IPS-18a (cell line): Measurements from ENCODE around the gene RGR.

Source experiments
- H3K27ac ChIP-seq: one replicate; pipeline ENCODE4 v1.5.1; 2013; ENCODE audit warnings: low read length
- H3K27me3 ChIP-seq: one replicate; pipeline ENCODE4 v1.6.1; 2013; ENCODE audit warnings: mild to moderate bottlenecking, low read length; ENCODE audit not compliant: control insufficient read depth, insufficient read depth
- H3K36me3 ChIP-seq: one replicate; pipeline ENCODE4 v1.6.1; 2013; ENCODE audit warnings: low read depth, low read length; ENCODE audit not compliant: control insufficient read depth
- H3K4me1 ChIP-seq: one replicate; pipeline ENCODE4 v1.6.1; 2013; ENCODE audit warnings: low read depth, low read length; ENCODE audit not compliant: control insufficient read depth
- H3K4me3 ChIP-seq: one replicate; pipeline ENCODE4 v1.5.1; 2013; ENCODE audit warnings: low read length
- H3K9ac ChIP-seq: one replicate; pipeline ENCODE4 v1.6.1; 2013; ENCODE audit warnings: mild to moderate bottlenecking, low read length, moderate library complexity
- H3K9me3 ChIP-seq: one replicate; pipeline ENCODE4 v1.6.1; 2013; ENCODE audit warnings: low read depth, low read length; ENCODE audit not compliant: control insufficient read depth

Gene RGR

GRCh38 chr10:84308021-84308420 lies 63.2 kb downstream of the RGR start:
- Histone ChIP-seq H3K9me3 (no peaks in the 10 kb centered on the region), H3K4me1 (peaks cover 6% of the 10 kb centered on the region), H3K27me3 (no peaks in the 10 kb centered on the region), H3K27ac (no peak overlapping the region), H3K9ac (no peak overlapping the region), H3K36me3 (no peaks in the 10 kb centered on the region), H3K4me3 (no peak overlapping the region)

- H3K9ac ChIP-seq, result no peak overlapping the region
- no peaks in the 10 kb centered on the region for H3K9me3 ChIP-seq
- H3K4me3 ChIP-seq, result no peak overlapping the region
Measured at GRCh38 chr10:84308481-84309304, 63.8 kb downstream of the RGR start.

More at GRCh38 chr10:84308481-84309304, 63.8 kb downstream of the RGR start:
- no peak overlapping the region for H3K27ac ChIP-seq
- peaks cover 6% of the 10 kb centered on the region for H3K4me1 ChIP-seq
- H3K27me3 ChIP-seq, result no peaks in the 10 kb centered on the region
- no peaks in the 10 kb centered on the region for H3K36me3 ChIP-seq
